Activated CD4-positive, alpha-beta T cell treated with anti-CD3 and anti-CD28 coated beads for 24 hours (primary cell): ENCODE measurements around the gene DHODH.
"Not testable (repeated sequence)": the region's sequence is repeated elsewhere in the genome, so short reads cannot be mapped to it uniquely, and the experiment has no call there.

ENCODE experiments used
- DNase-seq, 2 donors: peaks; one replicate each; pipeline ENCODE4 v3.0.0-alpha.2; 2020; ENCODE audit warnings: low read depth in 2 of 2

The DHODH gene

DNA sequence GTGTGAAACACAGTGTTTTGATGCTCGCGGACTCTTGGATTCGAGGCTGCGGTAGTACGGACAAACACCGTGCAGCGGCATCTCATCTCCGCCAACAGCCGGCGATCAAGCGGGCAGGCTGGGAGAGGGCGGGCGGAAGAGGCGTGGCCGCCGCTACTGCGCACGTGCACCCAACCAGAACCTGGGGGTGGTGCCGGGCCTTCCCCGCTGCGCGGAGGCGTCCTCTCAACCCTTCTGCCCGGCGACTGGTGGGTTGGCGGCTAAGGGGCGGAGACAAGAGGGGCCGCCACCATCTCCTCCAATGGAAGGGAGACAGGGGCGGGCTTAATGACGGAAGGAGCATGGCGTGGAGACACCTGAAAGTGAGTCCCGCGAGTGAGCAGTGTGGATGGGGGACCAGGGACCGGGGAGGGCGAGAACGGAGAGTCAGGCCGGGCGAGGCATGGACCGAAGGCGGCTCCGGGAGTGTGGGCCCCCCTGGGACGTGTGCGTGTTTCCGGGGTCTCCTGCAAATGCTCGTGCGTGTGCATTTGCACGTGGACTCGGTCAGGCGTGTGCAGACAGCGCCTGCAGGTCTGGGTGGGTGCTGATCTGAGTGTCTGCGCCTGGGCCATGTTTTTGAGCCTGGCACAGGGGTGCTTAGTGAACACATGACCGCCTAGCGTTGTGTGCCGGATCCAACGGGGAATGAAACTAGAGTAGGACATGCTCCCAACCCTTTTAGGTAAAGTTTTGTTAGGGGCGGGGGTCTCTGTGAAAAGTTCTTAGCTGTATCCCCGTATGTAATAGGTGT is at the start of gene DHODH:
TSS of gene DHODH (plus strand) at position 321 of the 793 bp plus-strand sequence. CDS start at position 342, 21 bp downstream.
- DNase-seq: peak; percentile 95 to 96

DNA sequence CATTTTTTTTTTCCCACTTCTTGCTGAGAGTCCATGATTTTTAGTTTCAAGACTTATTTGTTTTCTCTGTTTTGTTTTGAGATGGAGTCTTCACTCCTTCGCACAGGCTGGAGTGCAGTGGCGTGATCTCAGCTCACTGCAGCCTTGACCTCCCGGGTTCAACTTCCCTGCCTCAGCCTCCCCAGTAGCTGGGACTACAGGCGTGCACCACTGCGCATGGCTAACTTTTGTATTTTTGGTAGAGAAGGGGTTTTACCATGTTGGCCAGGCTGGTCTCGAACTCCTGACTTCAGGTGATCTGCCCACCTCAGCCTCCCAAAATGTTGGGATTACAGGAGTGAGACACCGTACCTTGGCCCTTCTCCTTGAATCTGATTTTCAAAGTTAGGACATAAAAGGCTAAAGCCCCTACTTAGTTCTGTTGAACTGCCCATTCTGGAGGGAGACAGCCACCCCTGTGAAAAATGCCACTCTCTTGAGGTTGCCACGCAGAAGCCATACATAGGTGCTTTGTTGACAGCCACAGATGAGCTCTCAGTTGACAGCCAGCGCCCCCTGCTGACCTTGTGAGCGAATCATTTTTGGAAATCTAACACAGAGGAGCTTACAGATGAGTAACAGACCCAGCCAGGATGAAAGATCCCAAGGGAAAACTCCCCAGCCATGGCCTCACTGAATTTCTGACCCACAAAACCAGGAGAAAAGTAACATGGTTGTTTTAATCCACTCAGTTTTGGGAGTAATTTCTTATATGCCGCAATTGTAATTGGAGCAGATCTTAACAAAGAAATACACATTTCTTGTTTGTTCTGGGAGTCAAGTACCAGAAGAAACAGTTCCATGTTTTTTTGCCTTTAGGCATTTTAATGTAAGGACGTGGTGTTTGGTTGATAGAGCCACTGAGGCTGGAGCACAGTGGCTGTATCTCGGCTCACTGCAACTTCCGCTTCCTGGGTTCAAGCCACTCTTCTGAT is 47.2 kb upstream of the DHODH start:
- DNase-seq: peak; percentile 69 to 82

DNA sequence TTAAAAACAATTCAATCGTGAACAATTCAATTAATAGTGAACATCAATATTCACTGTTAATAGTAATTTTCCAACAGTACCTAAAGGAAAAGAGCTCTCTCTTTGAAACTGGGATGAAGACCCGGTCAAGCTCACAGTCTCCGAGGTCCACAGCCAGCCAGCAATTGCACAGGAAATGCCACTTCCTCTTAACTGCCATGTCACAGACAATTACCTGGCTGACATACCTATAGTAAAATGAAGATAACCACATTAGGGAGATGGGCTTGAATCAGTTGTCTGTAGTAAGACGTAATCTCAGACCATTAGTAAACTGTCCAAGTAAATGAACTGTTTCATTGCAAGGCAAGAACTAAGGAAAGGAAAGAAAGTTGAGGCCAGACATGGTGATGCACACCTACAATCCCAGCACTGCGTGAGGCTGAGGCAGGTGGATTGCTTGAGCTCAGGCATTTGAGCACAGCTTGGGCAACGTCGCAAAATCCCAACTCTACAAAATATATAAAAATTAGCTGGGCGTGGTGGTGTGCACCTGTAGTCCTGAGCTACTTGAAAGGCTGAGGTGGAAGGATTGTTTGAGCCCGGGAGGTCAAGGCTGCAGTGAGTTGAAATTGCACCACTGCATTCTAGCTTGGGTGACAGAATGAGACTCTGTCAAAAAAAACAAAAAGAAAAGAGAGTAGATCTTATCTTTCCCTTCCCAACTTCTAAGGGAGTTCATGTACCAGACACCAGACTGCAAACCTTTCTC is 45.2 kb upstream of the DHODH start:
- no peak for DNase-seq

DNA sequence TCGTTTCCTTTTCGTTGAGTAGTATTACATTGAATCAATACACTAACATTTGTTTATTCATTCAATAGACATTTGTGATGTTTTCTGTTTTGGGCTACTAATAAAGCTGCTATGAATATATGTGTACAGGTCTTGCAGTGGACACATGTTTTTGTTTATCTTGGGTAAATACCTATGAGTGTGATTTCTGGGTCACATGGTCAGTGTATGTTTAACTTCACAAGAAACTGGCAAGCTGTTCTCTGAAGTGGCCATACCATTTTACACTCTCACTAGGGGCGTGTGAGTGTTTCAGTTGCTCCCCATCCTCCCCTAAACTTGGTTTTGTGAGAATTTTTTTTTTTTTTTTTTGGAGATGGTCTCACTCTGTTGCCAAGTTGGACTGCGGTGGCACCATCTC is 43.3 kb upstream of the DHODH start:
- no peak for DNase-seq

DNA sequence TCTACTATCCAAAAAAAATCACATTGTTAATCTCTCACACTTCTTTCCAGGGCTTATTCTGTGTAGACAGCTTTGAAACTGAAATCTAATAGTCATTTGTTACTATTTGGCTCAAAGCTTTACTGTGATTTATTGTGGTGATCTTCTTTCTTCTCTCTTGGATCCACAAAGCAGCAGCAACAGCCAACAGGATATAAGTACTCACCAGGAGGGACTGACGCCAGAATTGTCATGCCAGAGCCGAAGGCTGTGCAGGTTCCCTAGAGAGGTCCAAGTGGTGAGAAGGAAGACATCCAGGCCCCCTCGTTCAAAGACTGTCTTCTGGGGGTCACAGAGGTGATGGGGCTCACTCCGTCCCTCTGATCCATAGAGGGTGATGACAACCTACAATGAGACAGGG is 41.6 kb upstream of the DHODH start:
- DNase-seq: no peak

DNA sequence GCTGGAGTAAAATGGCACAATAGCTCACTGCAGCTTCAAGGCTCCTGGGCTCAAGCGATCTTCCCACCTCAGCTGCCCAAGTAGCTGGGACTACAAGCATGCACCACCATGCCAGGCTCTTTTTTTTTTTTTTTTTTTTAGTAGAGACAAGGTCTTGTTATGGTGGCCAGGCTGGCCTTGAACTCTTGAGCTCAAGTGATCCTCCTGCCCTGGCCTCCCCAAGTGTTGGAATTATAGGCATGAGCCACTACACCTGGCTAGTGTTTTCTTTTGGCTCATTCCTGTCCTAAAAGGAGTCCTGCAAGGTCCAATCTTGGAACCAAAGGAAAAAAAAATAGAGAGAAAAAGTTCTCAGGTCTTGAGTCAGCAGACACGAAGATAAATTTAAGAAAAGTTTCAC is 39.2 kb upstream of the DHODH start:
- no peak for DNase-seq

DNA sequence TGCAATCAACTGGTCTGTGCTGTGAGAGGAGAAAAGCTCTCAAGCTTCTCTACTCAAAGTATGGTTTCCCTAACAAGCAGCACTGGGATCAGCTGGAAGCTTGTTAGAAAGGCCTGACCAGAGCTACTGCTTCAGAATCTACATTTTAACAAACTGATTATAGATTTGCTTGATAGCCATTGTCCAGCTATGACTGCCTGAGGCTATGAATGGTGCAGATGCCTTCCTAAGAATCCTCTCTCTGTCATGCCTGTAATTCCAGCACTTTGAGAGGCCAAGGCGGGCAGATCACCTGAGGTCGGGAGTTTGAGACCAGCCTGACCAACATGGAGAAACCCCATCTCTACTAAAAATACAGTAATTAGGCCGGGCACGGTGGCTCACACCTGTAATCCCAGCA is 37.0 kb upstream of the DHODH start:
- DNase-seq: no peak

DNA sequence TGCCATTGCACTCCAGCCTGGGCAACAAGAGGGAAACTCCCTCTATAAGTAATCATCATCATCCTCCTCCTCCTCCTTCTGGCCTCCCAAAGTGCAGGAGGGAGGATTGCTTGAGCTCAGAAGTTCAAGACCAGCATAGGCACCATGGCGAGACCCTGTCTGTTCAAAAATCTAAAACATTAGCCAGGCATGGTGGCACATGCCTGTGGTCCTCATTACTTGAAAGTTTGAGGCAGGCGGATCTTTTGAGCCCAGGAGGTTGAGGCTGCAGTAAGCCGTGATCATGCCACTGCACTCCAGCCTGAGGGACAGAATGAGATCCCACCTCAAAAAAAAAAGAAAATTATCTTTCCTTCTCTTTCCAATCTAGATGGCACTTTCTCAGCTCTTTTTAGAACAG is 36.2 kb upstream of the DHODH start:
- no peak for DNase-seq

DNA sequence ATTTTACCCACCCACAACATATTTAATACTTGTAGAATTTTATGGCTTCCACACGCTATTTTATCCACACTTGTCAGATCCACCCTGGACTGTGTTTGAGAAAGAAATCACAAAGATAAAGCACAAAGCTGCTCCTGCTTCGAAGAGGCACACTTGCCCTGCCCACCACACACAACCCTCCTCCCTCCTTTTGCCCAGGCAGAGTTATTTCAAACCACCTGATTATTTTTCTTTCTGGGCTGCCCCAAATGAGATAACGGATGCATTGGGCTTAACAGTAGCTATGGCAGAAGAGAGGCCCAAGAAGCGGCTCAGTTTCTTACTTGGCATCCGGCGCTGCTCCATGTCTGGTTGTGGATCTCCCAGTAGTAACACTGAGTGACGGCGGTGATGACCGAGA is 35.5 kb upstream of the DHODH start:
- no peak for DNase-seq

DNA sequence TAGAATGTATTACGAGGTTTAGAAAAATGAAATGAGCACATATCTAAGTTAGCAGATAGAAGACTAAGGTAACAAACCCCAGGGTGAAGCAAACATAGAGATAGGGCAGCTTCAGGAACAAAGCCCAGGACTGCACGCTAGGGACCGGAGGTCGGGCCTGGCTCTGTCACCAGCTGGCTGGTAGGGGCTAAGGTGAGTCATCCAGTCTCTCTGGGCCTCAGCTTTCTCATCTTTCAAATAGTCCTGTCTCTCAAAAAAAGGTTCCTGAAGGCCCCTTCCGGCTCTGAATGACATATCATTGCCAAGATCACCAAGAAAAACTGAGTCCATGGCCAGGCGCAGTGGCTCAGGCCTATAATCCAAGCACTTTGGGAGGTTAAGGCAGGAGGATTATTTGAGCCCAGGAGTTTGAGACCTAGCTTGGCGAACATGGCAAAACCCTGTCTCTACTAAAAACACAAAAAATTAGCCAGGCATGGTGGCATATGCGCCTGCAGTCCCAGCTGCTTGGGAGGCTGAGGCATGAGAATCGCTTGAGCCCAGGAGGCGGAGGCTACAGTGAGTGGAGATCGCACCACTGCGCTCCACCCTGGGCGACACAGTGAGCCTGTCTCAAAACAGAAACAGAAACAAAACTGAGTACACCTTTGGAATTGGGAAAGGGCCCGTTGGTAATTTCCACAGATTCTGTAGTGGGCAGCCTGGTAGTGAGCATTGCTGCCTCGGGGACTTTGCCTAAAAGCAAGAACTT is 34.3 kb upstream of the DHODH start:
- DNase-seq: no peak

DNA sequence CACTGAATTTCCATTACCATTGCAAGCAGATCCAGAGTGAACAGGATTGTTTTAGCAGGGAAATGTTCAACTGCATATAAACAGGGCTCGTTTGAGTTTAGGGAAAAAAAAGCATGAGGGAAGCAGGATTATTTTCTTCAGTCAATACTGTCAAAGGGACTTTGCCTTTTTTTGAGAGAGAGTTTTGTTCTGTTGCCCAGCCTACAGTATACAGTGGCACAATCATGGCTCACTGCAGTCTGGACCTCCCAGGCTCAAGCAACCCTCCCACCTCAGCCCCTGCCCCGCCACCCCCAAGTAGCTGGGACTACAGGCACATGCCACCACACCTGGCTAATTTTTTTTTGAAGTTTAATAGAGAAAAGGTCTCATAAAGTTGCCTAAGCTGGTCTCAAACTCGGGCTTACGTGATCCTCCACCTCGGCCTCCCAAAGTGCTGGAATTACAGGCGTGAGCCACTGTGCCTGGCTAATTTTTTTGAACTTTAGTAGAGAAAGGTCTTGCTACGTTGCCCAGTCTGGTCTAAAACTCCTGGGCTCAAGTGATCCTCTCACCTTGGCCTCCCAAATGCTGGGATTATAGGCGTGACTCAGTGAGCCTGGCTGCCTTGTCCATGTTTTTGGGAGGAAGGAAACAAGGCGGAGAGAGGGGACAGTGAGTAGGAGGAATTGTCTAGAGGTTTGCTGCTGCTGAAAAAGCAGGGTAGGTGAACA is 23.1 kb upstream of the DHODH start:
- no peak for DNase-seq

DNA sequence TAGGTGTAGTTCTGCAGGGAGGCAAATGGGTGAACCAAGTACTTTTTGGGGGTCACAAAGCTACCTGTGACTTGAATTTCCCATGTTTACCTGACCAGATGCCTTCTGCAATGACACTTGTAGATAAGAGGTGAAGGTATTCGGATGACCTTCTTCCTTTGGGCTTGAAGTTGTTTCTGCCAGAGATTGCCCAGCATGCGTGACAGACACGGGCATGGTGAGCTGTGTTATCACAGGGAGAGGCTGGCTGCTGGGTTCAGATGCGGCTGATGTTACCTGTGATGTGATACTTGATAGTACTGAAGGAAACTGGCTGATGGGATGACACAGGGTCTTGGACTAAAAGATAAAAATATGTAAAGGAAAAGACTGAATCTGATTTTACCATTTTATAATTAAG is 22.4 kb upstream of the DHODH start:
- DNase-seq: no peak

DNA sequence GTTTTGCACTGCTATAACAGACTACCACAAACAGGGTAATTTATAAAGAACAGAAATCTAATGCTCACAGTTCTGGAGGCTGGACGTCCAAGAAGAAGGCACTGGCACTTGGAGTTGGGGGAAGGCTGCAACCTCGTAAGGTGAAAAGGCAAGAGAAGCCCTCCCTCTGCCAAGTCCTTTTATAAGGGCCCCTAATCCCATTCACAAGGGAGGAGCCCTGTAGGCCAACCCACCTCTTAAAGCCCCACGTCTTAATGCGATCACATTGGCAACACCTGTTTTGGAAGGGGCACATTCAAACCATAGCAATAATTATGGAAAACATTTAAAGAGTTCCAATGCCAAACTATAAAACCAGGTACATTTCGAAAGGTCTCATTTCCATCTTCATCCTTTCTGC is 13.5 kb upstream of the DHODH start:
- no peak for DNase-seq

DNA sequence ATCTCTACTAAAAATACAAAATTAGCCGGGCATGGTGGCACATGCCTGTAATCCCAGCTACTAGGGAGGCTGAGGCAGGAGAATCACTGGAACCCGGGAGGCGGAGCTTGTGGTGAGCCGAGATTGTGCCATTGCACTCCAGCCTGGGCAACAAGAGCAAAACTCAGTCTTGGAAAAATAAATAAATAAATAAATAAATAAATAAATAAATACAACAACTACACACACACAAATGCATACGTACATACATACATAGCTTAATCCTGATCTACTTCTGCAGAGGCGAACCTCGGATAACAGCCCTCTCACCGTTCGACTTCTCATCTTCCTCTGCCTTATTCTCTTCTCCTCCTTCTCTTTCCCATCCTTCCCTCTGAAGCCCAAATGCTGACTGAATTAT is 11.0 kb upstream of the DHODH start:
- DNase-seq: not testable (repeated sequence)

DNA sequence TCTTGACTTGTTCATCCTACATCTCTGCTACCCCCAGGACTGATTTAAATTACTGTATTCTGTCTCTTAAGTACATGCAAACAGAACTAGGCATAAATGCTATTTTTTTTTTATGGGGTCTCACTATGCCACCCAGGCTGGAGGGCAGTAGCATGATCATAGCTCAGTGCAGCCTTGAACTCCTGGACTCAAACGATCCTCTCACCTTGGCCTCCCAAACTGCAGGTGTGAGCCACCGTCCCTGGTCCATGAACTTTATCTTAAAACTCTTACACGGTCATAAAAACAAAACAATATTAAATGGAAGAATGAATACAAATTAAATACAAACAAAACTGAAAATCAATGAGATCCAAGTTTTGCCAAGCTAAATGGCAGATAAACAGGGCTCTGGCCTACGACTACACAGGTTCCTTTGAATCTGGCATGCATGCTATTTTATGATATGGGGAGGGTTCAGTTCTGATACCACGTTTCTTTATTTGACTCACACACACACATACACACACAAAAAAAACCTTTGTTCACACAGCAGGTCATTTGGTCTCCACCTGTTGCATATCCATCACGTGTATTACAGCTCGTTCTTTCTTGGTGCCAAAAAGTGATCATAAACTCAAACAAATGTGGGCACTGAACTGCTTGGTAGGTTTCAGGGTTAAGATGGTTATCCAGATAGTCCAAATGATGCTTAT is 7.2 kb upstream of the DHODH start:
- DNase-seq: no peak

DNA sequence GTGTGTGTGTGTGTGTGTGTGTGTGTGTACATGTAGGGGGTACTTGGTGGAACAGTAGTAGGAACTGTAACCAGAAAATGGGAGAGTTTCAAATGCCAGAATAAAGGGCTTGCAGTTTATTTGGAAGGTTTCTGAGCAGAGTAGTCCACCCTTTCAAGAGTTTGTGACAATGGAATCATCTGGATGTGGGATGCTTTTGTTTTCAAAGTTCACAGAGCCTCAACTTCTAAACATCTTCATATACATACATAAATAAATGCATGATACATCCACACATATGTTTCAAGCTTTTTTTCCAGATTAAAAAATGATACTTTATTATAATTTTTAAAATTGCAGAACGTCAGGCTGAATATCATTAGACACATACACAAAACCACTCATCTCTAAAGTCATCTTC is 5.9 kb upstream of the DHODH start:
- no peak for DNase-seq

DNA sequence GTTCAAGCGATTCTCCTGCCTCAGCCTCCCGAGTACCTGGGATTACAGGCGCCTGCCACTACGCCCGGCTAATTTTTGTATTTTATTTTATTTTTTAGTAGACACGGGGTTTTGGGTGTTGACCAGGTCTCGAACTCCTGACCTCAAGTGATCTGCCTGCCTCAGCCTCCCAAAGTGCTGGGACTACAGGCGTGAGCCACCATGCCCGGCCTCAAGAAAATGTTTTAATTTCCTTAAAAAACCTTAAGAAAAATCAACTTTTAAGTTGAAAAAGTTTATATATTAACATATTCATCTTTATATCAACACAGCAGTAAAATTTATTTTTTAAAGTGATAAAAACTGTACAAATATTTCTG is 500 bp upstream of the DHODH start:
- not testable (repeated sequence) for DNase-seq

DNA sequence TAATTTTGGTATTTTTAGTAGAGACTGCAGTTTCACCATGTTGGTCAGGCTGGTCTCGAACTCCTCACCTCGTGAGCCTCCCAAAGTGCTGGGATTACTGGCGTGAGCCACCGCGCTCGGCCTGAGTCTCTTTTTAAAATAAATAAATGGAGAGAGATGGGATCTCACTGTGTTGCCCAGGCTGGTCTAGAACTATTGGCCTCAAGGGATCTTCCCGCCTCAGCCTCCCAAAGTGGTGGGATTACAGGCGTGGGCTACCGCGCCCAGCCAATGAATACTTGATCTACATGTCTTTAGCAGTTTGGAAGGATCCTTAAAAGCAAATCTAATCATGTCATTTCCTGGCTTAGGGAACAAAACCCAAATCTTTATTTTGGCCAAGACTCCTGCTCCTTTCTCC is 1.2 kb downstream of the DHODH start:
- no peak for DNase-seq

DNA sequence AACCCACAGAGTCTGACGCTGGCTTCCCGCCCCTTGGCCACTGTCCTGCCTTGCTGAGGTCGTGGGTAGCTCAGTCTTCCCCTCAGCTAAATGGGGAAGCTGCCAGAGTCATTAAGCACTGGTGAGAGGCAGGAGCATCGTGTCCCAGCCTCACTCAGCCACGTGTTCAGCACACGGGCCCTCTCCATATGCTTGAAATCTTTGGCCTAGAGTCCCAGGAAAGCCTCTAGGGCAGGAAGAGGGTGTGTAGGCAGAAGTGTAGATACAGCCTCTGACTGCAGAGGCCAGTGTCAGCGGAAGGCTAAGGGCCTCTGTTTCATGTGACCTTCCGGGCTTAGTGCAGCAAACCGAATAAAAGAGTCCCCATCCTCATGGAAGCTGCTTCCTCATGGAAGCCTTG is 4.1 kb downstream of the DHODH start:
- no peak for DNase-seq

DNA sequence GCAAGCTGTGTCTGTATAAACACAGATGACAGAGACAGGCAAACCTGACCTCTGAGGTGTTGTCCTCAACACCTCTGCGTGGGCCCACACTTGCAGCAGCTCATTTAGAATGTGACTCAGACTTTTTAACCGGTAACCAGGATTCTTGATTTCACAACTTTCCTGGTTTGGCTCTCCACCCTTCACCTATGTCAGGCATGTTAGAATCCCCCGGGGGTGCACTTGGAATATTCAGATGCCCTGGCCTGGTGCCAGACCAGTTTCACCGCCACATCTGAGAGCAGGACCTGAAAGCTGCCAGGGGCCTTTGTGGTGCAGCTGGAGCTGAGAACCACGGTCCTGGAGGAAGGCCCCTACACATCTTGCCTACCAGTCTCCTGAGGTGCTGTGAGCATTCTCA is 4.8 kb downstream of the DHODH start:
- no peak for DNase-seq
